Muscle layer of colon (tissue), 2 donors: Measurements from ENCODE around the gene MAP2K5.

Source experiments
- H3K27ac ChIP-seq: one replicate; pipeline ENCODE4 v1.7.0; 2013; ENCODE audit warnings: low read depth, mild to moderate bottlenecking, low read length, moderate library complexity
- H3K27me3 ChIP-seq, 2 donors: one replicate each; pipeline ENCODE4 v1.7.0; 2013; ENCODE audit warnings: low read length in 2 of 2, mild to moderate bottlenecking in 2 of 2; ENCODE audit not compliant: insufficient read depth in 2 of 2, control insufficient read depth in 1 of 2
- H3K36me3 ChIP-seq: one replicate; pipeline ENCODE4 v1.7.0; 2013; ENCODE audit warnings: mild to moderate bottlenecking, low read length; ENCODE audit not compliant: insufficient read depth
- H3K4me1 ChIP-seq: one replicate; pipeline ENCODE4 v1.7.0; 2013; ENCODE audit warnings: mild to moderate bottlenecking, low read length; ENCODE audit not compliant: insufficient read depth
- H3K4me3 ChIP-seq, 2 donors: one replicate each; pipeline ENCODE4 v1.7.0; 2013; ENCODE audit warnings: low read length in 2 of 2, low read depth in 1 of 2, mild to moderate bottlenecking in 1 of 2, moderate library complexity in 1 of 2
- H3K9ac ChIP-seq: one replicate; pipeline ENCODE4 v1.7.0; 2013; ENCODE audit warnings: low read length
- H3K9me3 ChIP-seq: one replicate; pipeline ENCODE4 v1.7.0; 2013; ENCODE audit warnings: mild to moderate bottlenecking, low read length
- donor health status: abdominal sarcoma.
- donor health status: Adenocarcinoma of cecum.

Gene MAP2K5

DNA sequence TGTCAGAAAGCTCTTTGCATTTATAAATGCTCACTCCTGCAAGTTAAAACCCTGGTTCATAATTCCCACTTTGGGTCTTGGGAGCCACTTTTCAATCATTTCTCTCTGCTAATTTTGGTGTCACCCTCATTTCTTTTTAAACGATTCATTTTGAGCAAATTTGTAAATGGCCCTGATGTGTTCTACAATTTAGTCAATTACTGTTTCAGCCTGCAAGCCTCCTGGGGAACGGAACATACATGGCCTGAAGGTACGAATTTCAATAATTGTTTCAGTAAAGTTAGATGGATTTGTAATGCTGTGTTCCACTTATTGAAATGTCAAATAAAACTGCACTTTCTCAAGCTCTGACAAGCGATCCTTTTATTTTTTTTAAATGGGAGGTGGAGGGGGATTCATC lies 43.2 kb downstream of the MAP2K5 start:
- no peaks in the 10 kb centered on the region for H3K27me3 ChIP-seq
- H3K27ac ChIP-seq = no peak overlapping the region
- no peaks in the 10 kb centered on the region for H3K4me1 ChIP-seq
- no peaks in the 10 kb centered on the region for H3K9me3 ChIP-seq
- no peak overlapping the region for H3K9ac ChIP-seq
- peaks cover 20% of the 10 kb centered on the region for H3K36me3 ChIP-seq
- no peak overlapping the region for H3K4me3 ChIP-seq

- no peaks in the 10 kb centered on the region for H3K9me3 ChIP-seq
- H3K4me1 ChIP-seq = no peaks in the 10 kb centered on the region
- H3K36me3 ChIP-seq = peaks cover 23% of the 10 kb centered on the region
- H3K27ac ChIP-seq = no peak overlapping the region
- H3K9ac ChIP-seq = no peak overlapping the region
- no peak overlapping the region for H3K4me3 ChIP-seq
- H3K27me3 ChIP-seq = no peaks in the 10 kb centered on the region
Observed at GRCh38 chr15:67587331-67587730, 44.8 kb downstream of the MAP2K5 start.

- no peaks in the 10 kb centered on the region for H3K4me1 ChIP-seq
- no peak overlapping the region for H3K27ac ChIP-seq
- H3K27me3 ChIP-seq = no peaks in the 10 kb centered on the region
- H3K36me3 ChIP-seq = peaks cover 23% of the 10 kb centered on the region
- H3K4me3 ChIP-seq = no peak overlapping the region
- H3K9me3 ChIP-seq = no peaks in the 10 kb centered on the region
- no peak overlapping the region for H3K9ac ChIP-seq
Observed at GRCh38 chr15:67587754-67588153, 45.3 kb downstream of the MAP2K5 start.

DNA sequence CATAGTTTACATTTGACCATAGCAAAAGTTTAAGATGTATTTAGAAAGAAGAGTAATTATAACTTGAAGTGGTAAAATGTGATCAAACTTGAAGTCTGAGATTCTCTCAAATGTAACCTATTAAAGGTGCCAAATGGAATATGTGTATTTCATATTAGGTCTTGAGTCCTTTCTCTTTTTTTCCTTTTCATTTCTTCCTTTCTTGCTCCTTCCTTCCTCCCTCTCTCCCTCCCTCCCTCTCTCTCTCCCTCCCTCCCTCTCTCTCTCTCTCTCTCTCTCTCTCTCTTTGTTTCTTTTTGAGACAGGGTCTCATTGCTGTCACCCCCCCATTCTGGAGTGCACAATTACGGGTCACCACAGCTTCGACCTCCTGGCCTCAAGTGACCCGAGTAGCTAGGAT lies 47.7 kb downstream of the MAP2K5 start:
- no peaks in the 10 kb centered on the region for H3K9me3 ChIP-seq
- H3K27ac ChIP-seq = no peak overlapping the region
- no peaks in the 10 kb centered on the region for H3K27me3 ChIP-seq
- H3K36me3 ChIP-seq = peaks cover 33% of the 10 kb centered on the region
- H3K4me1 ChIP-seq = no peaks in the 10 kb centered on the region
- H3K4me3 ChIP-seq = no peak overlapping the region
- no peak overlapping the region for H3K9ac ChIP-seq

- Histone ChIP-seq H3K27ac (no peak overlapping the region), H3K36me3 (peaks cover 33% of the 10 kb centered on the region), H3K4me3 (no peak overlapping the region), H3K9ac (no peak overlapping the region), H3K27me3 (no peaks in the 10 kb centered on the region), H3K4me1 (no peaks in the 10 kb centered on the region), H3K9me3 (no peaks in the 10 kb centered on the region)
Observed at GRCh38 chr15:67592245-67592644, 49.7 kb downstream of the MAP2K5 start.

DNA sequence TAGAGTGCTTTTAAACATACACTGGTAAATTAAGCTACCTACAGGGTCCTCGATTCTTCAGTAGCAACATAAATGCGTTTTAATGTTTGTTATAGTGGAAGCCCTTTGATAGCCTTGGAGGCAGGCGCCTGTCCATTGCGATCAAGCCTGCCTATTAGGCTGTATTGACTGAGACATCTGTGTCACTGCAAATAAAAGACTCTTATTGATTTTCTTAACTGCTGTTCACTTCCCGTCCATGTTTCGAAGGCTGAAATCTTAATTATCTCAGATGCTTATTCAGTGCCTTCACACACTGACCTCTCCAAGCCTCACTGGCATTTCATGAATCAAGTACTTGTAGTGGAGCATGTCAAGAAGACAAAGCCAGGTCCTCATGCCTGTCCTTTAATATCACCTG lies 51.1 kb downstream of the MAP2K5 start:
- no peak overlapping the region for H3K27ac ChIP-seq
- no peak overlapping the region for H3K4me3 ChIP-seq
- H3K27me3 ChIP-seq = no peaks in the 10 kb centered on the region
- no peak overlapping the region for H3K9ac ChIP-seq
- no peaks in the 10 kb centered on the region for H3K9me3 ChIP-seq
- peaks cover 24% of the 10 kb centered on the region for H3K36me3 ChIP-seq
- H3K4me1 ChIP-seq = no peaks in the 10 kb centered on the region

- peaks cover 17% of the 10 kb centered on the region for H3K36me3 ChIP-seq
- H3K4me1 ChIP-seq = no peaks in the 10 kb centered on the region
Observed at GRCh38 chr15:67594770-67595169, 52.3 kb downstream of the MAP2K5 start.

DNA sequence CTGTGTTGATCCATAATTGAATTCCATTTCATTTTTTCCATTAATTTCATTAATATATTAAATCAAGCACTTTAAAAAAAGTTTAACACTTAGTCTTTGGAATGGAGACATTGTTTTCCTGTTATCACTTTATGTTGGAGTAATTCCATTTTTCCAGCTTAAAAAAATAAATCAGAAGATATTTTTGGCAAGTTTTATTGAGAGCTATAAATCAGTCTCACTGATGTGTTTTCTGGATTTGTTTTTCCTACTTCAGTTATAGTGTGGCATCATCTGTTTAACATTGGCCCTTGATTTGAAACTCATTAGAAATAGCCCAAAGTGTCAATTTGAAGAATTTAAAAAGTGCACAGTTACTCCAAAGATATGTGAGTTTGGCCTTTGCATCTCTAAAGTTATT lies 53.1 kb downstream of the MAP2K5 start:
- no peak overlapping the region for H3K27ac ChIP-seq
- no peaks in the 10 kb centered on the region for H3K4me1 ChIP-seq
- no peak overlapping the region for H3K4me3 ChIP-seq
- H3K9me3 ChIP-seq = no peaks in the 10 kb centered on the region
- peaks cover 15% of the 10 kb centered on the region for H3K36me3 ChIP-seq
- no peak overlapping the region for H3K9ac ChIP-seq
- H3K27me3 ChIP-seq = no peaks in the 10 kb centered on the region

More at GRCh38 chr15:67594770-67595169, 52.3 kb downstream of the MAP2K5 start:
- H3K9ac ChIP-seq = no peak overlapping the region
- H3K4me3 ChIP-seq = no peak overlapping the region
- no peak overlapping the region for H3K27ac ChIP-seq
- H3K9me3 ChIP-seq = no peaks in the 10 kb centered on the region
- H3K27me3 ChIP-seq = no peaks in the 10 kb centered on the region

DNA sequence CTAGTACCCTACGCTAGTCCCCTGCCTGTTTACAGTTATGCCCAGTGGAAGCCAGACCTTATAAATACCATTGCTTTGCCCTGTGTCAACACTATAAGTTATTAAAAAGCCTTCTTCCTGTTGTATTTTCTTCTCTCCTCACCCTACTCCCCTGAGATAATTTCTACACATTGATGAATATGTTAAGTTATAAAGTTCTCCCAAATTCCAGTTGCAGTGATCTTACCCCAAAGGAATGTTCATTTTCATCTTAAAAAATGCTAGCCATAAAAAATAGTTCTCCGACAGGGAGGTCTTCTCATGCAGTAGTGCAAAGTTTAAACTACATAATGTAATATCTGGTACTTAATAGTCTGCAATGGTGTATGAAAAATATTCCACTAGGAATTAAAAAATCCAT lies 58.6 kb downstream of the MAP2K5 start:
- Histone ChIP-seq H3K4me1 (no peaks in the 10 kb centered on the region), H3K9me3 (no peaks in the 10 kb centered on the region)

DNA sequence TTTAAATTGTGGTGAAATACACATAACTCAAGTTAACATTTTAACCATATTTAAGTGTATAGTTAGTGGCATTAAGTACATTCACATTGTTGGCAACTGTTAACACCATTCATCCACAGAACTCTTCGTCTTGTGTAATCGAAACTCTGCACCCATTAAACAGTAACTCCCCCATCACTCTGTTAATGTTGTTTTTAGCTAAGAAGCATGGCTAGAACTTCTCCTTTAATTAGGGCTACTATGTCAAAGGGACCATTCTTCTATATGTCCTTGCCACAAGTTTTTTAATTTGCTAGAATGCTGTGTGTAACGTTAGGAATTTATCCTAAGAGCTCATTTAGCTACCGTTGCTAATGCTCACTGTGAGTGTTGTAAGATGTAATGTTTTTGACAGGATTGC lies 60.6 kb downstream of the MAP2K5 start:
- Histone ChIP-seq H3K4me1 (no peaks in the 10 kb centered on the region), H3K9me3 (no peaks in the 10 kb centered on the region), H3K9ac (no peak overlapping the region), H3K36me3 (no peaks in the 10 kb centered on the region), H3K27me3 (no peaks in the 10 kb centered on the region), H3K4me3 (no peak overlapping the region), H3K27ac (no peak overlapping the region)

More for the DNA sequence above, 58.6 kb downstream of the MAP2K5 start:
- Histone ChIP-seq H3K9ac (no peak overlapping the region), H3K36me3 (no peaks in the 10 kb centered on the region), H3K4me3 (no peak overlapping the region), H3K27me3 (no peaks in the 10 kb centered on the region), H3K27ac (no peak overlapping the region)

DNA sequence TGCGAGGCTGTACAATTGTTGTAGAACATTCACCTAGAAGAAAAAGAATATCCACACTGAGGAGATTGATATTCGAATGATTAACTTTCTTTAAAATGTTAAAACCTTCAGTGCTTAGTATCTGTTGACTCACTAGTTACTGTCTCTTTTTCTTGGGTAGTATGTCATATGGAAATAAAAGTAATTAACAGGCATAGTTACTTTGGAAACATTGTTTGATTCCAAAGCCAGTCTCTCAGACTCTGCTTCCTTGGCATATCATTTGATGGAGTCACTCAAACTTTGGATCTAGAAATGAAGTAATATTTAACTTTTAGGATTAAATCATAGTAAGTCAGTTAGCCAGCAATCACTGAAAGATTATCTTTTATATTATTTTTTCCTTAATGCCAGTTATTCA lies 63.4 kb downstream of the MAP2K5 start:
- Histone ChIP-seq H3K4me1 (no peaks in the 10 kb centered on the region), H3K9ac (no peak overlapping the region), H3K4me3 (no peak overlapping the region), H3K27ac (no peak overlapping the region), H3K9me3 (no peaks in the 10 kb centered on the region), H3K36me3 (no peaks in the 10 kb centered on the region), H3K27me3 (no peaks in the 10 kb centered on the region)

- no peak overlapping the region for H3K4me3 ChIP-seq
- no peaks in the 10 kb centered on the region for H3K36me3 ChIP-seq
- H3K4me1 ChIP-seq = no peaks in the 10 kb centered on the region
- no peaks in the 10 kb centered on the region for H3K9me3 ChIP-seq
- no peak overlapping the region for H3K27ac ChIP-seq
- H3K9ac ChIP-seq = no peak overlapping the region
- no peaks in the 10 kb centered on the region for H3K27me3 ChIP-seq
Observed at GRCh38 chr15:67606742-67607141, 64.2 kb downstream of the MAP2K5 start.
